DND-41 (cell line): Measurements from ENCODE around the gene AKAP9.

ENCODE experiments used
- ATAC-seq: fragments of 200-7000 bp; cut with Tn5 transposase; 3 replicates; pipeline ENCODE4 v1.9.1; 2021; ENCODE audit warnings: low read depth; ENCODE audit not compliant: insufficient read depth
- DNase-seq: peaks from one replicate; pipeline ENCODE4 v3.0.0-alpha.2; 2020
- H2AFZ ChIP-seq: 2 replicates; pipeline ENCODE4 v1.6.0; 2012; ENCODE audit warnings: low read depth, low read length
- H3K27ac ChIP-seq: 2 replicates; pipeline ENCODE4 v1.5.1; 2012; ENCODE audit warnings: low read length, inconsistent platforms
- H3K27me3 ChIP-seq: fragments of 200-600 bp; sonication (generic); 2 replicates; pipeline ENCODE4 v1.6.0; 2012; ENCODE audit warnings: low read length, mild to moderate bottlenecking, inconsistent platforms; ENCODE audit not compliant: insufficient read depth, poor library complexity
- H3K36me3 ChIP-seq: 2 replicates; pipeline ENCODE4 v1.5.1; 2012; ENCODE audit warnings: low read length, inconsistent platforms; ENCODE audit not compliant: insufficient read depth
- H3K4me1 ChIP-seq: 2 replicates; pipeline ENCODE4 v1.5.1; 2012; ENCODE audit warnings: mild to moderate bottlenecking, low read length; ENCODE audit not compliant: insufficient read depth
- H3K4me2 ChIP-seq: 2 replicates; pipeline ENCODE4 v1.6.0; 2012; ENCODE audit warnings: mild to moderate bottlenecking, moderate library complexity, low read length, inconsistent platforms; ENCODE audit not compliant: insufficient read depth
- H3K4me3 ChIP-seq, 2 experiments: fragments of 200-600 bp in 1 of 2; shearing (Covaris generic) in 1 of 2; 2 replicates each; pipeline ENCODE4 v1.5.1; 2012 to 2016; ENCODE audit warnings: inconsistent platforms in 2 of 2, low read length in 2 of 2, mild to moderate bottlenecking in 2 of 2, low read depth in 1 of 2, moderate library complexity in 1 of 2
- H3K79me2 ChIP-seq: 2 replicates; pipeline ENCODE4 v1.6.0; 2012; ENCODE audit warnings: low read length, inconsistent platforms; ENCODE audit not compliant: insufficient read depth
- H3K9ac ChIP-seq: 2 replicates; pipeline ENCODE4 v1.6.0; 2012; ENCODE audit warnings: low read depth, mild to moderate bottlenecking, inconsistent platforms, low read length, moderate library complexity
- H3K9me3 ChIP-seq: 2 replicates; pipeline ENCODE4 v1.5.1; 2012; ENCODE audit warnings: low read length, moderate library complexity, mild to moderate bottlenecking, inconsistent platforms; ENCODE audit not compliant: insufficient read depth, severe bottlenecking
- H4K20me1 ChIP-seq: 2 replicates; pipeline ENCODE4 v1.6.0; 2012; ENCODE audit warnings: low read length; ENCODE audit not compliant: insufficient read depth
- EZH2 ChIP-seq: IDR thresholded peaks from 3 replicates; pipeline ENCODE4 v1.6.1; 2012; ENCODE audit warnings: borderline replicate concordance, low read depth, mild to moderate bottlenecking, moderate library complexity, low read length, inconsistent platforms; ENCODE audit not compliant: severe bottlenecking
- TF ChIP-seq, protein P1 (sequence below): IDR thresholded peaks from 2 replicates; pipeline ENCODE4 v1.5.1; 2012; ENCODE audit warnings: borderline replicate concordance, low read length, moderate library complexity, mild to moderate bottlenecking; ENCODE audit not compliant: poor library complexity, severe bottlenecking; ENCODE audit errors: extremely low read depth

The AKAP9 gene

DNA sequence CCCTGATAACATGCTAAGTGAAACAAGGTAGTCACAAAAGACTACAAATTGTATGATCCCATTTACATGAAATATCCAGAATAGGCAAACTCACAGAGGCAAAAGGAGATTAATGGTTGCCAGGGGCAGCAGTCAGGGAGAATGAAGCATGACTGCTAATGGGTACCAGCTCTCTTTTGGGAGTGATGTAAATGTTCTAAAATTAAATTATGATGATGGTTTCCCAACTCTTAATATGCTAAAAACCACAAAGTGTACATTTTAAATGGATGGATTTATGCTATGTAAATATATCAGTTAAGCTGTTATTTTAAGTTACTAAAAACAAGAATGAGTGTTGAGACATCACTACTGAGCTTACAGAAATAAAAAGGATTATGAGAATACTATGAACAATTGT lies 181.0 kb downstream of the AKAP9 start:
- no peaks in the 10 kb centered on the region for H3K9me3 ChIP-seq
- no peak overlapping the region for H3K9ac ChIP-seq
- H3K4me2 ChIP-seq = no peak overlapping the region
- DNase-seq (no peak), ATAC-seq (no peak)
- H3K27ac ChIP-seq = no peak overlapping the region
- TF ChIP-seq, protein P1, sequence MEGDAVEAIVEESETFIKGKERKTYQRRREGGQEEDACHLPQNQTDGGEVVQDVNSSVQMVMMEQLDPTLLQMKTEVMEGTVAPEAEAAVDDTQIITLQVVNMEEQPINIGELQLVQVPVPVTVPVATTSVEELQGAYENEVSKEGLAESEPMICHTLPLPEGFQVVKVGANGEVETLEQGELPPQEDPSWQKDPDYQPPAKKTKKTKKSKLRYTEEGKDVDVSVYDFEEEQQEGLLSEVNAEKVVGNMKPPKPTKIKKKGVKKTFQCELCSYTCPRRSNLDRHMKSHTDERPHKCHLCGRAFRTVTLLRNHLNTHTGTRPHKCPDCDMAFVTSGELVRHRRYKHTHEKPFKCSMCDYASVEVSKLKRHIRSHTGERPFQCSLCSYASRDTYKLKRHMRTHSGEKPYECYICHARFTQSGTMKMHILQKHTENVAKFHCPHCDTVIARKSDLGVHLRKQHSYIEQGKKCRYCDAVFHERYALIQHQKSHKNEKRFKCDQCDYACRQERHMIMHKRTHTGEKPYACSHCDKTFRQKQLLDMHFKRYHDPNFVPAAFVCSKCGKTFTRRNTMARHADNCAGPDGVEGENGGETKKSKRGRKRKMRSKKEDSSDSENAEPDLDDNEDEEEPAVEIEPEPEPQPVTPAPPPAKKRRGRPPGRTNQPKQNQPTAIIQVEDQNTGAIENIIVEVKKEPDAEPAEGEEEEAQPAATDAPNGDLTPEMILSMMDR = no peak
- TF ChIP-seq EZH2 = no peak
- H2AFZ ChIP-seq = no peak overlapping the region
- no peaks in the 10 kb centered on the region for H4K20me1 ChIP-seq
- H3K4me1 ChIP-seq = no peaks in the 10 kb centered on the region
- no peaks in the 10 kb centered on the region for H3K27me3 ChIP-seq
- H3K79me2 ChIP-seq = peaks cover 18% of the 10 kb centered on the region; the same call in 1 of the 2 replicates
- H3K36me3 ChIP-seq = peaks cover 33% of the 10 kb centered on the region
- H3K4me3 ChIP-seq = no peak overlapping the region

DNA sequence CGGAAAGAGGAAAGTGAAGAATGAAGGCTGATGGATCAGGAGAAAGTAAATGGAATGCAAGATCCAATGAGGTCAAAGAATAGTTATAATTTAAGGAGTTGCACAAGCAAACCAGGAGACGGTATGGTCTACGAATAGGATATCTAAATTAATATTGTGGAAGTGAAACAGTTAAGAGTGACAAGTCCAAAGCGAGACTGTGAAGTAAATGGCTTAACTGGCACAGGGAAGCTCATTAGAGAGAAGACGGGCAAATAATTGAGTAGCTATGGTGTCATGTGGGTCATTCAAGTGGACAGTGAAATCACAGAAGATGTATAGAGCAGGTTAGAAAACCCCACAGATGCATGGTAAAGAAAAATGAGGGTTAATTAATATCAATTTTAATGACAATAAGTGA lies 190.4 kb downstream of the AKAP9 start:
- H4K20me1 ChIP-seq = no peaks in the 10 kb centered on the region
- H3K36me3 ChIP-seq = peaks cover 13% of the 10 kb centered on the region
- H3K27me3 ChIP-seq = no peaks in the 10 kb centered on the region
- H3K4me3 ChIP-seq = no peak overlapping the region
- no peaks in the 10 kb centered on the region for H3K9me3 ChIP-seq
- no peak overlapping the region for H3K27ac ChIP-seq
- peaks cover 20% of the 10 kb centered on the region for H3K4me1 ChIP-seq
- H3K9ac ChIP-seq = no peak overlapping the region
- TF ChIP-seq, protein P1 = no peak
- no peak for TF ChIP-seq EZH2
- DNase-seq = no peak
- no peak for ATAC-seq
- peaks cover 30% of the 10 kb centered on the region for H3K79me2 ChIP-seq
- no peak overlapping the region for H3K4me2 ChIP-seq
- no peak overlapping the region for H2AFZ ChIP-seq

DNA sequence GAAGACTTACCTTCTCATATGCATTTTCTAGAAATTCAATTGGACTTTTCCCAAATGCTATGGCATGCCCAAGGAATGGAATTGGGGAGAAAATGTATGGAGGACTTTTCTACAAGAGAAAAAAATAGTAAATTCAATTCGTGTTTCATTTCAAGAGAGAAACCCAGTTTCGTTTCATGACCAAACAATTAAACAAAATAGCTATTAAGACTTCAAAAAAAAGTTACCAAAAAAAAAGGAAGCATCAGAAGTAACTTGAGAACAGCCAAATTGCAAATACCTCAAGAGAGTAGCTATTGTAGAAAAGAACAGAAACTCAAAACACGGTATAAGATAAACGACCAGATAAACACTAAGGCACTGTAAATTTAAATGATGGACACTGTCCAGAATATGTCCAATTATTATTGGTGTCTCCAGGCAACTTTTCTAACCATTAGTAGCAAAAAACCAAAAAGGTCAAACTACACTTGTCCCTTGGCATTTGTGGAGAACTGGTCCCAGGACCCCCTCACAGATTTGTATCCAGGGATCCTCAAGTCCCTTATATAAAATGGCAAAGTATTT lies 191.2 kb downstream of the AKAP9 start:
- ATAC-seq (no peak), DNase-seq (no peak)
- no peak for TF ChIP-seq EZH2
- TF ChIP-seq, protein P1 = no peak
- Histone ChIP-seq H3K36me3 (peaks cover 13% of the 10 kb centered on the region), H3K4me3 (no peak overlapping the region), H3K27me3 (no peaks in the 10 kb centered on the region), H3K4me2 (peak overlapping the region; percentile 69; the same call in 1 of the 2 replicates), H3K4me1 (peaks cover 20% of the 10 kb centered on the region), H3K79me2 (peaks cover 30% of the 10 kb centered on the region), H3K9ac (no peak overlapping the region), H3K27ac (no peak overlapping the region), H3K9me3 (no peaks in the 10 kb centered on the region), H2AFZ (no peak overlapping the region), H4K20me1 (no peaks in the 10 kb centered on the region)
